ENCODE data around the gene ZCRB1. TPM values are rescaled to one million over a fixed set of nuclear protein-coding genes. Genes with fewer than 3 reads are reported as not detected.
"Not testable (repeated sequence)": the region's sequence is repeated elsewhere in the genome, so short reads cannot be mapped to it uniquely, and the experiment has no call there.

The ZCRB1 gene
- total RNA-seq, 1 donor from 2014 or later: 64.8 TPM

- DNase-seq (ENCODE audit: low spot score); H3K4me3 Mint-ChIP-seq (ENCODE audit: low read depth); H3K27me3 Mint-ChIP-seq (ENCODE audit: low read depth); H3K9me3 Mint-ChIP-seq; intact Hi-C loops (cut with micrococcal nuclease); H3K27ac Mint-ChIP-seq; H3K4me1 Mint-ChIP-seq (ENCODE audit: low read depth): not testable (repeated sequence)
- H3K36me3 Mint-ChIP-seq (ENCODE audit: low read depth): peaks cover 19% of the 10 kb centered on the region
Observed at GRCh38 chr12:42349119-42350020, 23.5 kb upstream of the ZCRB1 start.

GRCh38 chr12:42346403-42347002 is 20.6 kb upstream of the ZCRB1 start:
- H3K36me3 Mint-ChIP-seq (ENCODE audit: low read depth): peaks cover 28% of the 10 kb centered on the region
- intact Hi-C loops (cut with micrococcal nuclease): no loop called here
- H3K27ac Mint-ChIP-seq: no peak overlapping the region

GRCh38 chr12:42343721-42344120 is 17.8 kb upstream of the ZCRB1 start:
- peaks cover 26% of the 10 kb centered on the region for H3K36me3 Mint-ChIP-seq (ENCODE audit: low read depth)
- no peak overlapping the region for H3K4me3 Mint-ChIP-seq (ENCODE audit: low read depth)
- H3K27me3 Mint-ChIP-seq (ENCODE audit: low read depth): no peaks in the 10 kb centered on the region
- DNase-seq (ENCODE audit: low spot score): no peak
- no peaks in the 10 kb centered on the region for H3K9me3 Mint-ChIP-seq
- intact Hi-C loops (cut with micrococcal nuclease): no loop called here
- H3K4me1 Mint-ChIP-seq (ENCODE audit: low read depth): peaks cover 10% of the 10 kb centered on the region
- H3K27ac Mint-ChIP-seq: no peak overlapping the region

More at GRCh38 chr12:42346403-42347002, 20.6 kb upstream of the ZCRB1 start:
- H3K9me3 Mint-ChIP-seq: no peaks in the 10 kb centered on the region
- H3K27me3 Mint-ChIP-seq (ENCODE audit: low read depth): no peaks in the 10 kb centered on the region
- H3K4me3 Mint-ChIP-seq (ENCODE audit: low read depth): no peak overlapping the region
- H3K4me1 Mint-ChIP-seq (ENCODE audit: low read depth): peaks cover 7% of the 10 kb centered on the region
- DNase-seq (ENCODE audit: low spot score): no peak

- Mint-ChIP-seq H3K9me3 (no peaks in the 10 kb centered on the region), H3K4me3 (ENCODE audit: low read depth) (no peak overlapping the region), H3K36me3 (ENCODE audit: low read depth) (peaks cover 34% of the 10 kb centered on the region), H3K27ac (no peak overlapping the region), H3K27me3 (ENCODE audit: low read depth) (no peaks in the 10 kb centered on the region), H3K4me1 (ENCODE audit: low read depth) (peaks cover 16% of the 10 kb centered on the region)
- no peak for DNase-seq (ENCODE audit: low spot score)
- intact Hi-C loops (cut with micrococcal nuclease): no loop called here
Observed at GRCh38 chr12:42342028-42342427, 16.1 kb upstream of the ZCRB1 start.

GRCh38 chr12:42338280-42338679 is 12.4 kb upstream of the ZCRB1 start:
- no peak overlapping the region for H3K27ac Mint-ChIP-seq
- H3K9me3 Mint-ChIP-seq: no peaks in the 10 kb centered on the region
- intact Hi-C loops (cut with micrococcal nuclease): loop anchor here (10.0 kb wide), 1 partner anchor 313 kb away; no protein-coding TSS in a partner anchor
- no peaks in the 10 kb centered on the region for H3K27me3 Mint-ChIP-seq (ENCODE audit: low read depth)
- no peak for DNase-seq (ENCODE audit: low spot score)
- H3K4me1 Mint-ChIP-seq (ENCODE audit: low read depth): peaks cover 24% of the 10 kb centered on the region
- peaks cover 42% of the 10 kb centered on the region for H3K36me3 Mint-ChIP-seq (ENCODE audit: low read depth)
- no peak overlapping the region for H3K4me3 Mint-ChIP-seq (ENCODE audit: low read depth)

- Mint-ChIP-seq H3K27ac (no peak overlapping the region), H3K4me3 (ENCODE audit: low read depth) (no peak overlapping the region), H3K4me1 (ENCODE audit: low read depth) (peaks cover 30% of the 10 kb centered on the region), H3K9me3 (no peaks in the 10 kb centered on the region), H3K27me3 (ENCODE audit: low read depth) (no peaks in the 10 kb centered on the region), H3K36me3 (ENCODE audit: low read depth) (peaks cover 35% of the 10 kb centered on the region)
- DNase-seq (ENCODE audit: low spot score): no peak
- intact Hi-C loops (cut with micrococcal nuclease): loop anchor here (10.0 kb wide), 1 partner anchor 311 kb away; no protein-coding TSS in a partner anchor
Observed at GRCh38 chr12:42336286-42336685, 10.4 kb upstream of the ZCRB1 start.

- intact Hi-C loops (cut with micrococcal nuclease): loop anchor here (10.0 kb wide), 1 partner anchor 308 kb away; no protein-coding TSS in a partner anchor
- peaks cover 28% of the 10 kb centered on the region for H3K36me3 Mint-ChIP-seq (ENCODE audit: low read depth)
- peaks cover 41% of the 10 kb centered on the region for H3K4me1 Mint-ChIP-seq (ENCODE audit: low read depth)
- no peaks in the 10 kb centered on the region for H3K9me3 Mint-ChIP-seq
- H3K27ac Mint-ChIP-seq: no peak overlapping the region
- no peak for DNase-seq (ENCODE audit: low spot score)
- no peaks in the 10 kb centered on the region for H3K27me3 Mint-ChIP-seq (ENCODE audit: low read depth)
- H3K4me3 Mint-ChIP-seq (ENCODE audit: low read depth): no peak overlapping the region
Observed at GRCh38 chr12:42332301-42333285, 6.7 kb upstream of the ZCRB1 start.

- H3K4me3 Mint-ChIP-seq (ENCODE audit: low read depth); H3K27ac Mint-ChIP-seq; H3K27me3 Mint-ChIP-seq (ENCODE audit: low read depth); DNase-seq (ENCODE audit: low spot score); H3K9me3 Mint-ChIP-seq: not testable (repeated sequence)
- intact Hi-C loops (cut with micrococcal nuclease): loop anchor here (10.0 kb wide), 1 partner anchor 305 kb away; no protein-coding TSS in a partner anchor
- peaks cover 46% of the 10 kb centered on the region for H3K4me1 Mint-ChIP-seq (ENCODE audit: low read depth)
- H3K36me3 Mint-ChIP-seq (ENCODE audit: low read depth): peaks cover 24% of the 10 kb centered on the region
Observed at GRCh38 chr12:42330097-42330496, 4.2 kb upstream of the ZCRB1 start.

- Mint-ChIP-seq H3K27ac (peak overlapping the region; percentile 97), H3K27me3 (ENCODE audit: low read depth) (no peaks in the 10 kb centered on the region), H3K4me3 (ENCODE audit: low read depth) (peak overlapping the region; percentile 98), H3K9me3 (no peaks in the 10 kb centered on the region), H3K36me3 (ENCODE audit: low read depth) (peaks cover 20% of the 10 kb centered on the region), H3K4me1 (ENCODE audit: low read depth) (peaks cover 38% of the 10 kb centered on the region)
- intact Hi-C loops (cut with micrococcal nuclease): loop anchor here (2.0 to 10.0 kb wide), 3 partner anchors 35 to 232 kb away; no protein-coding TSS in a partner anchor
- no peak for DNase-seq (ENCODE audit: low spot score)
Observed at GRCh38 chr12:42327227-42327590, 1.3 kb upstream of the ZCRB1 start.

- peaks cover 22% of the 10 kb centered on the region for H3K36me3 Mint-ChIP-seq (ENCODE audit: low read depth)
- H3K4me1 Mint-ChIP-seq (ENCODE audit: low read depth): peaks cover 34% of the 10 kb centered on the region
- peak overlapping the region; percentile 98 for H3K4me3 Mint-ChIP-seq (ENCODE audit: low read depth)
- intact Hi-C loops (cut with micrococcal nuclease): loop anchor here (1.0 to 10.0 kb wide), 4 partner anchors 36 to 232 kb away; partner anchors contain the start of gene GXYLT1
- no peak for DNase-seq (ENCODE audit: low spot score)
- peak overlapping the region; percentile 97 for H3K27ac Mint-ChIP-seq
- H3K27me3 Mint-ChIP-seq (ENCODE audit: low read depth): no peaks in the 10 kb centered on the region
- H3K9me3 Mint-ChIP-seq: no peaks in the 10 kb centered on the region
Observed at GRCh38 chr12:42326541-42327226, 790 bp upstream of the ZCRB1 start.

- H3K9me3 Mint-ChIP-seq: no peaks in the 10 kb centered on the region
- peak overlapping the region; percentile 98 for H3K4me3 Mint-ChIP-seq (ENCODE audit: low read depth)
- intact Hi-C loops (cut with micrococcal nuclease): loop anchor here (5.0 to 10.0 kb wide), 2 partner anchors 37 to 230 kb away; no protein-coding TSS in a partner anchor
- DNase-seq (ENCODE audit: low spot score): no peak
- peak overlapping the region; percentile 97 for H3K27ac Mint-ChIP-seq
- H3K4me1 Mint-ChIP-seq (ENCODE audit: low read depth): peaks cover 27% of the 10 kb centered on the region
- no peaks in the 10 kb centered on the region for H3K27me3 Mint-ChIP-seq (ENCODE audit: low read depth)
- peaks cover 32% of the 10 kb centered on the region for H3K36me3 Mint-ChIP-seq (ENCODE audit: low read depth)
Observed at GRCh38 chr12:42325326-42325652, 605 bp downstream of the ZCRB1 start.

GRCh38 chr12:42323856-42324255 is 2.0 kb downstream of the ZCRB1 start:
- no peak overlapping the region for H3K27ac Mint-ChIP-seq
- H3K9me3 Mint-ChIP-seq: no peaks in the 10 kb centered on the region
- H3K4me3 Mint-ChIP-seq (ENCODE audit: low read depth): no peak overlapping the region
- DNase-seq (ENCODE audit: low spot score): no peak
- H3K4me1 Mint-ChIP-seq (ENCODE audit: low read depth): peaks cover 19% of the 10 kb centered on the region
- intact Hi-C loops (cut with micrococcal nuclease): loop anchor here (10.0 kb wide), 1 partner anchor 229 kb away; no protein-coding TSS in a partner anchor
- H3K36me3 Mint-ChIP-seq (ENCODE audit: low read depth): peaks cover 30% of the 10 kb centered on the region
- no peaks in the 10 kb centered on the region for H3K27me3 Mint-ChIP-seq (ENCODE audit: low read depth)
